HG02938 (cell line): ENCODE results near the gene DBR1.

Source experiments
- ATAC-seq: cut with Tn5 transposase; IDR thresholded peaks from one replicate; pipeline ENCODE4 v1.9.1; 2021; ENCODE audit warnings: mild to moderate bottlenecking, moderate library complexity; ENCODE audit not compliant: unreplicated experiment

DBR1 gene

GRCh38 chr3:138174421-138175131 lies at the start of gene DBR1:
DBR1 (minus strand) TSS chr3:138174921; CDS start chr3:138174795, 126 bp downstream.
- peak; percentile 86 for ATAC-seq

- no peak for ATAC-seq
Measured at GRCh38 chr3:138222942-138223287, 48.2 kb upstream of the DBR1 start.

GRCh38 chr3:138222131-138222941 lies 47.6 kb upstream of the DBR1 start:
- no peak for ATAC-seq

GRCh38 chr3:138220788-138221187 lies 46.1 kb upstream of the DBR1 start:
- ATAC-seq, result no peak

GRCh38 chr3:138220242-138220641 lies 45.5 kb upstream of the DBR1 start:
- no peak for ATAC-seq

- no peak for ATAC-seq
Measured at GRCh38 chr3:138219255-138219654, 44.5 kb upstream of the DBR1 start.

- no peak for ATAC-seq
Measured at GRCh38 chr3:138213398-138214085, 38.8 kb upstream of the DBR1 start.

GRCh38 chr3:138210528-138210927 lies 35.8 kb upstream of the DBR1 start:
- ATAC-seq, result no peak

- no peak for ATAC-seq
Measured at GRCh38 chr3:138206196-138206595, 31.5 kb upstream of the DBR1 start.

GRCh38 chr3:138205527-138205926 lies 30.8 kb upstream of the DBR1 start:
- ATAC-seq, result no peak

GRCh38 chr3:138203938-138204337 lies 29.2 kb upstream of the DBR1 start:
- ATAC-seq, result no peak

- no peak for ATAC-seq
Measured at GRCh38 chr3:138202945-138203701, 28.4 kb upstream of the DBR1 start.

- no peak for ATAC-seq
Measured at GRCh38 chr3:138200424-138200823, 25.7 kb upstream of the DBR1 start.

- no peak for ATAC-seq
Measured at GRCh38 chr3:138199851-138200250, 25.1 kb upstream of the DBR1 start.

GRCh38 chr3:138197524-138197923 lies 22.8 kb upstream of the DBR1 start:
- ATAC-seq, result no peak

- no peak for ATAC-seq
Measured at GRCh38 chr3:138197058-138197457, 22.3 kb upstream of the DBR1 start.

- ATAC-seq, result no peak
Measured at GRCh38 chr3:138196023-138196422, 21.3 kb upstream of the DBR1 start.

- ATAC-seq, result no peak
Measured at GRCh38 chr3:138195481-138195880, 20.8 kb upstream of the DBR1 start.

- peak; percentile 32 for ATAC-seq
Measured at GRCh38 chr3:138188013-138188730, 13.5 kb upstream of the DBR1 start.

- ATAC-seq, result peak; percentile 53
Measured at GRCh38 chr3:138187296-138188012, 12.7 kb upstream of the DBR1 start, which contains the start of gene ARMC8. ARMC8 (plus strand) TSS chr3:138187301; CDS start chr3:138187555, 254 bp downstream.
